Thyroid gland (tissue), 4 donors: ENCODE data around the gene MED8. TPM values are rescaled to one million over a fixed set of nuclear protein-coding genes. Genes with fewer than 3 reads are reported as not detected.

Source experiments
- DNase-seq, 2 donors: peaks; one replicate each; pipeline ENCODE4 v3.0.0-alpha.2; 2019
- H3K27ac ChIP-seq, 3 donors: fragments of 200-600 bp; sonication (generic); 1 replicate in 2 of 3; 2 replicates in 1 of 3; pipeline ENCODE4 v1.5.1; 2016 to 2019; ENCODE audit warnings: mild to moderate bottlenecking in 1 of 3, moderate library complexity in 1 of 3
- H3K27me3 ChIP-seq: fragments of 200-600 bp; sonication (generic); one replicate; pipeline ENCODE4 v1.5.1; 2019
- H3K36me3 ChIP-seq, 2 donors: fragments of 200-600 bp; sonication (generic); one replicate each; pipeline ENCODE4 v1.5.1; 2016 to 2019
- H3K4me1 ChIP-seq, 2 donors: fragments of 200-600 bp; sonication (generic); one replicate each; pipeline ENCODE4 v1.5.1; 2017 to 2019
- H3K4me3 ChIP-seq, 3 donors: fragments of 200-600 bp; sonication (generic); replicated peaks in 1 of 3; 1 replicate in 2 of 3; 2 replicates in 1 of 3; pipeline ENCODE4 v1.5.1; 2016; ENCODE audit warnings: mild to moderate bottlenecking in 1 of 3
- H3K9me3 ChIP-seq: fragments of 200-600 bp; sonication (generic); one replicate; pipeline ENCODE4 v1.5.1; 2017
- POLR2A ChIP-seq, 2 donors: fragments of 450-650 bp; IDR thresholded peaks; one replicate each; pipeline ENCODE4 v1.6.1; 2017; ENCODE audit warnings: antibody characterized with exemption in 2 of 2, mild to moderate bottlenecking in 2 of 2, moderate library complexity in 1 of 2
- WGBS, 2 donors: methylation state at CpG; one replicate each; pipeline ENCODE4 v1.1.5; 2017; 5-methylcytosine and 5-hydroxymethylcytosine counted together
- intact Hi-C: fragments of 100-400 bp; cut with DNase I; formaldehyde crosslinking; loops from one replicate; pipeline ENCODE4 v1.15.1; 2023
- total RNA-seq, 4 donors: library from RNA; depleted of rRNA; stranded (reverse); fragments of >200 nt; gene quantifications; one replicate each; pipeline ENCODE4 v1.2.3, GENCODE V29; 2016
- TF ChIP-seq, protein P1 (sequence below), 6 experiments: fragments of 200-600 bp in 3 of 6; fragments of 450-650 bp in 3 of 6; sonication (generic) in 3 of 6; IDR thresholded peaks; one replicate each; pipeline ENCODE4 v1.5.1; 2016 to 2019; ENCODE audit warnings: antibody characterized with exemption in 6 of 6, mild to moderate bottlenecking in 2 of 6, inconsistent platforms in 1 of 6, moderate library complexity in 1 of 6

The MED8 gene
- total RNA-seq, 4 donors from 2014 or later: 37.7 to 48.6 (median 45.3) TPM

DNA sequence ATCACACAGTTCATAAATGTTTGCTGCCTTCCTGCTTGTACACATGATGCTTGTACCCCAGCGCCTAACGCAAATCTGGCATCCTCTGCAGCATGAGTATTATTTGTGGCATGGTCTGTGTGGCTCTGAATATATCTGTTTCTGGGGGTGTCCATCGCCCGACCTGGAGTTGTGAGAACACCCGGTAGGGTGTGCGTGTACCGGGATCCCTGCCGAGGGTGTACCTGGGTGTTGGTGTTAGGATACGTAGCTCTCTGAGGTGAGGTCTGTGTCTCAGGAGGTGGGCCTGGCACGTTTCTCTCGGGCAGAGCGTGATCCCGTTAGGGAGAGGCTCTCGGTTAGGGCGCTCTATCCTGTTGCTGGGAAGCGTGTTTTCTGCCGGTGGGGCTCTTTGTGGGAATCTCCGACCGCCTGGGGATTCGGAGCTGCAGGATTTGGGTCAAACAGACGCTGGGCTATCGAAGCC is 41.2 kb downstream of the MED8 start:
- H3K9me3 ChIP-seq: no peaks in the 10 kb centered on the region
- H3K36me3 ChIP-seq: no peaks in the 10 kb centered on the region
- no peak for DNase-seq
- intact Hi-C loops: no loop called here
- H3K27ac ChIP-seq: peak overlapping the region; percentile 94 to 99 (median 95)
- H3K4me1 ChIP-seq: peaks cover 16 to 21% of the 10 kb centered on the region in 2 donors
- H3K27me3 ChIP-seq: no peaks in the 10 kb centered on the region
- WGBS, 2 donors: 21 to 81% methylated on average over 2 to 20 of the region's 22 CpGs
- no peak for TF ChIP-seq POLR2A (IDR thresholded peaks at IDR 0.05)
- TF ChIP-seq, protein P1, sequence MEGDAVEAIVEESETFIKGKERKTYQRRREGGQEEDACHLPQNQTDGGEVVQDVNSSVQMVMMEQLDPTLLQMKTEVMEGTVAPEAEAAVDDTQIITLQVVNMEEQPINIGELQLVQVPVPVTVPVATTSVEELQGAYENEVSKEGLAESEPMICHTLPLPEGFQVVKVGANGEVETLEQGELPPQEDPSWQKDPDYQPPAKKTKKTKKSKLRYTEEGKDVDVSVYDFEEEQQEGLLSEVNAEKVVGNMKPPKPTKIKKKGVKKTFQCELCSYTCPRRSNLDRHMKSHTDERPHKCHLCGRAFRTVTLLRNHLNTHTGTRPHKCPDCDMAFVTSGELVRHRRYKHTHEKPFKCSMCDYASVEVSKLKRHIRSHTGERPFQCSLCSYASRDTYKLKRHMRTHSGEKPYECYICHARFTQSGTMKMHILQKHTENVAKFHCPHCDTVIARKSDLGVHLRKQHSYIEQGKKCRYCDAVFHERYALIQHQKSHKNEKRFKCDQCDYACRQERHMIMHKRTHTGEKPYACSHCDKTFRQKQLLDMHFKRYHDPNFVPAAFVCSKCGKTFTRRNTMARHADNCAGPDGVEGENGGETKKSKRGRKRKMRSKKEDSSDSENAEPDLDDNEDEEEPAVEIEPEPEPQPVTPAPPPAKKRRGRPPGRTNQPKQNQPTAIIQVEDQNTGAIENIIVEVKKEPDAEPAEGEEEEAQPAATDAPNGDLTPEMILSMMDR (IDR thresholded peaks at IDR 0.05): no peak
- peak overlapping the region in 2 of 3 donors; percentile 8 to 54 for H3K4me3 ChIP-seq

DNA sequence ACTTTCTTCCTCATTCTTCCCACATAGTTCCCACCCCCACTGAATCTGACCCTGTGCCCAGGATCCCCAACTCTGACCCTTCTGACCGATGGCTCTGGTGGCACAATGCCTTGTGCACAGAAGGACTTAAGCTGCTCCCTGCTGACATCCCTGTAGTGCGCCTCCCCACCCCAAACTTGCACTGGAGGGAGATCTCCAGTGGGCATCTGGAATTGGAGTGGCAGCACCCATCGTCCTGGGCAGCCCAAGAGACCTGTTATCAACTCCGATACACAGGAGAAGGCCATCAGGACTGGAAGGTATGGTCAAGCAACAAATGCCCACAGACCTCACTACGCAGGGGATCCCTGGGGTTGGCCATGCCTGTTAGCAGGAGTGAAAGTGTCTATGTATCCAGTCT is 43.0 kb downstream of the MED8 start:
- Histone ChIP-seq H3K9me3 (no peaks in the 10 kb centered on the region), H3K27ac (no peak overlapping the region), H3K4me3 (no peak overlapping the region), H3K4me1 (peaks cover 16 to 21% of the 10 kb centered on the region in 2 donors), H3K36me3 (no peaks in the 10 kb centered on the region), H3K27me3 (no peaks in the 10 kb centered on the region)
- WGBS, 2 donors: 93 to 100% methylated on average over 4 to 5 of the region's 5 CpGs
- TF ChIP-seq POLR2A (IDR thresholded peaks at IDR 0.05): no peak
- TF ChIP-seq, protein P1 (IDR thresholded peaks at IDR 0.05): no peak
- intact Hi-C loops: no loop called here
- DNase-seq: no peak

DNA sequence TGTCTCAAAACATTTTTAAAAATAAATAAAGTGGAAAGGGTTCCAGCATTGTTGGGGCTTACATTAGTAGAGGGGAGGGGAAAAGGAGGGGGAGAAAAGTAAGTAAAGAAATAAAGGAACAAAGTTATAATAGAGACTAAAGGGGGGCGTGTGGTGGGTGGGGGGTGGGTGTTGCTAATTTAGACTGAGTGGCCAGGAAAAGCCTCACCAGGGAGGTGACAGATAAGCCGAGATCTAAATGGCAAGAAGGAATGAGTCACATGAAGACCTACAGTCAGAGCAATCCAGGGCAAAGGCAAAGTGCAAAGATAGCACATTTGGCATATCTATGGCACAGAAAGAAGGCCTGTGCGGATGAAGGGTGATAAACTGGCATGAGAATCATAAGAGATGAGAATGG is 44.5 kb downstream of the MED8 start:
- no peak overlapping the region for H3K4me3 ChIP-seq
- intact Hi-C loops: no loop called here
- peaks cover 13 to 17% of the 10 kb centered on the region in 2 donors for H3K4me1 ChIP-seq

DNA sequence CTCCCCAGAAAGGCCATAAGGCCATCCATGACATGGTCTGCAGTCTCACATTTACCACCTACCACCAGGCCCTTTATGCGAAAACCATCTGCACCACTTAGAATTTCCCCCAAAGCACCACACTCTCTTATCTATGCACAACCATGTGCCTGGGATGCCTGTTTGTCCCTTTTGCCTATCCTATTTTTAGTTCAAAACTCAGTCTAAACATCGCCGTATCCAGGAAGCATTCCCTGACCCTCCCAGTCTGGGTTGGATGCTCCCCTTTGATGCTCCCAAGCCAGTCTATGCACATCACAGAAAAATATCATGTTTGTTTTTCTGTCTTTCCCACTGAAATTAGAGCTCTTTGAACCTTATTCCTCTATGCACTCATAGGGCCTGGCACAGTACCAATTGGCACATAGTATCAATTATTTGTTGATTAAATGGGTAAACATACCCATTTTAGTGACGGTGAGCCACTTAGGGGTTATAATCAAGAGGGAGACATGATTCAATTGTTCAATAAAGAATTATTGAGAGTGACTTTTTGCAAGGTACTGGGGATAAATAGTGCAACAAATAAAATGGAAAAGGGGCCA is 45.2 kb downstream of the MED8 start:
- TF ChIP-seq POLR2A (IDR thresholded peaks at IDR 0.05): no peak
- TF ChIP-seq, protein P1 (IDR thresholded peaks at IDR 0.05): no peak
- H3K4me1 ChIP-seq: peaks cover 6 to 9% of the 10 kb centered on the region in 2 donors
- intact Hi-C loops: no loop called here
- H3K9me3 ChIP-seq: no peaks in the 10 kb centered on the region
- H3K36me3 ChIP-seq: no peaks in the 10 kb centered on the region
- no peaks in the 10 kb centered on the region for H3K27me3 ChIP-seq
- H3K4me3 ChIP-seq: no peak overlapping the region
- 76 to 78% methylated on average over 4 of the region's 4 CpGs for WGBS, 2 donors
- no peak for DNase-seq
- H3K27ac ChIP-seq: no peak overlapping the region

More for the DNA sequence above, 44.5 kb downstream of the MED8 start:
- Histone ChIP-seq H3K27ac (no peak overlapping the region), H3K27me3 (no peaks in the 10 kb centered on the region), H3K9me3 (no peaks in the 10 kb centered on the region), H3K36me3 (no peaks in the 10 kb centered on the region)
- no peak for DNase-seq
- TF ChIP-seq, protein P1 (IDR thresholded peaks at IDR 0.05): no peak
- TF ChIP-seq POLR2A (IDR thresholded peaks at IDR 0.05): no peak
- 64 to 84% methylated on average over 3 of the region's 3 CpGs for WGBS, 2 donors

DNA sequence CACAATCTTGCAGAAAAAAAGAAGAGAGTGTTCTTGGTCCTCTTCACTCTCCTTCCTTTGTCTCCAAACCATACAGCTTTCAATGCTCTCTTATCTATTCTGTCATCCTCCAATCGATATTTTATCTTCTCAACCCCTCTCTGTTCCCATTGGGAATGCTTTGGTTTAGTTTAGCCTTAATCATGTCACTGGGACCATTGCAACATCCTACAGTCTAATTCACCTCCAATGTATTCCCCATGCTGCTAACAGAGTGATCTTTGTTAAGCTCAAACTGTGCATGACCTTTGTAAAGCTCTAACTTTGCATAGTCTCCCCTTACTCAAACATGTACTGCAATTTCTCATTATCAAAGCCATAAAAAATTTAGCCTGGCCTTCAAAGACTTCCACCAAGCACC is 49.0 kb downstream of the MED8 start:
- H3K27me3 ChIP-seq: no peaks in the 10 kb centered on the region
- TF ChIP-seq POLR2A (IDR thresholded peaks at IDR 0.05): no peak
- TF ChIP-seq, protein P1 (IDR thresholded peaks at IDR 0.05): no peak
- H3K27ac ChIP-seq: no peak overlapping the region
- no peak overlapping the region for H3K4me3 ChIP-seq
- no peaks in the 10 kb centered on the region for H3K36me3 ChIP-seq
- H3K9me3 ChIP-seq: no peaks in the 10 kb centered on the region
- 79 to 92% methylated on average over 1 of the region's 1 CpG for WGBS, 2 donors
- no peak for DNase-seq
- H3K4me1 ChIP-seq: peaks cover 4 to 5% of the 10 kb centered on the region in 2 donors
- intact Hi-C loops: no loop called here
